22Rv1 (cell line): Measurements from ENCODE around the gene SLC34A3.

Experiments
- H3K27ac ChIP-seq: fragments of 450-650 bp; 2 replicates; pipeline ENCODE4 v1.5.1; 2017
- CTCF ChIP-seq: fragments of 450-650 bp; IDR thresholded peaks from 2 replicates; pipeline ENCODE4 v1.5.1; 2017; ENCODE audit warnings: mild to moderate bottlenecking
- ZFX ChIP-seq: fragments of 450-650 bp; IDR thresholded peaks from 2 replicates; pipeline ENCODE4 v1.6.1; 2017; ENCODE audit warnings: antibody characterized with exemption, borderline replicate concordance

Gene SLC34A3

GRCh38 chr9:137252555-137253506 lies 22.1 kb downstream of the SLC34A3 start:
- H3K27ac ChIP-seq = peak overlapping the region; percentile 94

DNA sequence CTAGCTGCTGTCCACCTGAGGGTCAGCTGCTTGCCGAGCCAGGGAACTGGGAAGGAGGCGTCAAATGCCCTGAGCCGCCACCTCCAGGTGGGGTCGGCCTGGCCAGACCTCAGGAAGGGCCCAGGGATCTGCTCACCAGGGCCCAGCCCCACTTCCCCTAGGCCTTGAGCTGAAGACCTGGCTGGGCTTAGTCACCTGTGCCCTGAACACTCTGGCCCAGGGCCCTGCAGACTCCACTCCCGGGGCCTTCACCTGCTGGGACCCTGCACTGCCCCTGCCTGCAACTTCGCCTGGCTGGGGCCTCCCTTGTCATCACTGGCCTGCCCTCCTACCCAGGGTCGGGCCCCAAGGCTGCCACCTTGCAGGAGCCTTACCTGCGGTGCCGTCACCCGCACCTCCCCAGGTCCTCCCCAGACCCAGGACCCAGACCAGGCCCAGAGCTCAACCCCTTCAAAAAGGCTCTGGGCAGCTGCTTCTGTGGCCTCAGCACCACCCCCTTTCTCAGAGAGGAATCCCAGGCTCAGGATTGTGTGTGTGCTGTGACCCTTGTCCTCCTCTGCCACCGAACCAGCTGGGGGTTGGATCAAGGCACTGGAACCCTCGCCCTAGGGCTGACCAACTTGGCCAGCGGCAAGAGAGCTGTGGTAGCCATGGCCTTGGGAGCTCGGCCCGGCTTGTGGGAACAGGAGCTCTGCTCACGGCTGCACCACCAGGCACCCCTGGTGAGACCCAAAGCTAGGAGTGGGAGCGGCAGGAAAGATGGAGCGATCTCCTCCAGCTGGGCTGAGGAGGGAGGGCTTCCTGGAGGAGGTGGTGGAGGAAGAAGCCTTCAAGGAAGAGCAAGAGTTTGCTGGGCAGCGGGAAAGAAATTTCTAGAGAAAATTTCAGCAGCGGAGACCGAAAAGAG lies 23.3 kb downstream of the SLC34A3 start:
- TF ChIP-seq ZFX = no peak
- TF ChIP-seq CTCF = no peak
- H3K27ac ChIP-seq = peak overlapping the region; percentile 94

More at GRCh38 chr9:137252555-137253506, 22.1 kb downstream of the SLC34A3 start:
- no peak for TF ChIP-seq CTCF
- TF ChIP-seq ZFX = no peak

GRCh38 chr9:137254624-137255447 lies 24.1 kb downstream of the SLC34A3 start, which contains the start of gene NELFB:
Gene NELFB (plus strand): TSS chr9:137255327.
- no peak for TF ChIP-seq CTCF
- no peak for TF ChIP-seq ZFX
- H3K27ac ChIP-seq = peak within 1 kb of the TSS; percentile 94

GRCh38 chr9:137255448-137256114 lies 24.9 kb downstream of the SLC34A3 start:
- no peak for TF ChIP-seq ZFX
- TF ChIP-seq CTCF = no peak
- peak overlapping the region; percentile 94 for H3K27ac ChIP-seq

DNA sequence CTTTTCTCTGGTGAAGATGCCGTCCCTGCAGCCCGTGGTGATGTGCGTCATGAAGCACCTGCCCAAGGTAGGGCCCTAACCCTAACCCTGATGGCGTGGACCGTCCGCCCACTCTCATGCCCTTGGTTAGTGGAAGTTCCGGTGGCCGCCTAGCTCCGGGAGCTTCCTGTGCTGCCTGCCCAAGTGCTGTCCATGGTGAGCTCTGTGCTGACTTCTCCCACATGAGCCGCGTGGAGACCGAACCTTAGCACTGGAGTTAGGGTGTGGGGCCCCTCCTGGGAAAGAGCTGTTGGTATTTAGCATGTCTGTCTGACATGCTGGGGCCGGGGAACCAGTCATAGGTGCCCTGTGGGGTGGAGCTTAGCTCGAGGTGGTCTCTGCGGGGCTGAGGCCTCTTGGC lies 25.7 kb downstream of the SLC34A3 start:
- no peak for TF ChIP-seq CTCF
- TF ChIP-seq ZFX = no peak

GRCh38 chr9:137256856-137257255 lies 26.2 kb downstream of the SLC34A3 start:
- peak overlapping the region; percentile 94 for H3K27ac ChIP-seq
- TF ChIP-seq ZFX = no peak
- TF ChIP-seq CTCF = no peak

More for the DNA sequence above, 25.7 kb downstream of the SLC34A3 start:
- peak overlapping the region; percentile 94 for H3K27ac ChIP-seq
